HepG2 (cell line): Measurements from ENCODE around the gene MRPS2. TPM values are rescaled to one million over a fixed set of nuclear protein-coding genes. Genes with fewer than 3 reads are reported as not detected.
"Not testable (repeated sequence)": the region's sequence is repeated elsewhere in the genome, so short reads cannot be mapped to it uniquely, and the experiment has no call there.

Experiments used
- ATAC-seq: fragments of 200-7000 bp; cut with Tn5 transposase; 3 replicates; pipeline ENCODE4 v1.9.1; 2020; ENCODE audit warnings: mild to moderate bottlenecking, moderate library complexity
- BruUV-seq: library from RNA; stranded (reverse); fragments of 400-500 nt; replicated peaks from 2 replicates; lab custom pipeline; 2021; lab: Mats Ljungman, UMichigan
- CTCF ChIA-PET: fragments of 300-600 bp; formaldehyde crosslinking; extraction: SDS; loops from one replicate; lab custom pipeline; 2021; ENCODE audit warnings: low total read pairs, inconsistent platforms, low intra/inter-chr PET ratio; lab: Yijun Ruan, JAX
- POLR2A ChIA-PET: fragments of 350-600 bp; sonication (Branson Sonifier 250); formaldehyde crosslinking; loops from one replicate; lab custom pipeline; 2020; ENCODE audit warnings: antibody characterized with exemption, inconsistent platforms; lab: Yijun Ruan, JAX
- DNase-seq: peaks from one replicate; pipeline ENCODE4 v3.0.0-alpha.2; 2015; ENCODE audit warnings: low spot score
- FAIRE-seq: peaks from 3 replicates; lab custom pipeline; 2011; peaks lifted over from hg19 to GRCh38; lab: Jason Lieb, UNC
- H2AFZ ChIP-seq: one replicate; pipeline ENCODE4 v1.6.1; 2011; ENCODE audit warnings: low read length, inconsistent platforms
- H3K27ac ChIP-seq: fragments of 300-600 bp; 3 replicates; pipeline ENCODE4 v1.8.0; 2011; ENCODE audit warnings: mixed run types, mild to moderate bottlenecking, mixed read lengths, low read length, inconsistent platforms; ENCODE audit not compliant: insufficient read depth; ENCODE audit errors: extremely low read length
- H3K27me3 ChIP-seq, 2 experiments: fragments of 200-600 bp in 1 of 2; 2 replicates in 1 of 2; 3 replicates in 1 of 2; pipeline versions ENCODE4 v1.6.0 to v1.8.0; 2011; ENCODE audit warnings: low read length in 2 of 2, mild to moderate bottlenecking in 2 of 2, moderate library complexity in 2 of 2, inconsistent platforms in 1 of 2; ENCODE audit not compliant: insufficient read depth in 2 of 2, control insufficient read depth in 1 of 2
- H3K36me3 ChIP-seq, 2 experiments: fragments of 200-600 bp in 1 of 2; replicated peaks in 1 of 2; 2 replicates in 1 of 2; 3 replicates in 1 of 2; pipeline versions ENCODE4 v1.5.1 to v1.8.0; 2011; ENCODE audit warnings: low read length in 2 of 2, inconsistent platforms in 1 of 2; ENCODE audit not compliant: insufficient read depth in 2 of 2, control insufficient read depth in 1 of 2
- H3K4me1 ChIP-seq: 2 replicates; pipeline ENCODE4 v1.5.1; 2012; ENCODE audit warnings: low read length, inconsistent platforms; ENCODE audit not compliant: insufficient read depth
- H3K4me2 ChIP-seq: 2 replicates; pipeline ENCODE4 v1.6.0; 2011; ENCODE audit warnings: low read depth, low read length, inconsistent platforms
- H3K4me3 ChIP-seq, 3 experiments: fragments of 200-600 bp in 1 of 3; sonication (generic), shearing (Covaris generic) in 1 of 3; replicated peaks in 1 of 3; 2 replicates each; pipeline ENCODE4 v1.5.1; 2011 to 2016; ENCODE audit warnings: low read length in 3 of 3, inconsistent platforms in 2 of 3, low read depth in 2 of 3, mild to moderate bottlenecking in 2 of 3, control low read depth in 1 of 3, mixed read lengths in 1 of 3; ENCODE audit not compliant: insufficient read depth in 1 of 3
- H3K79me2 ChIP-seq: one replicate; pipeline ENCODE4 v1.6.1; 2011; ENCODE audit warnings: low read length, inconsistent platforms; ENCODE audit not compliant: insufficient read depth
- H3K9ac ChIP-seq: 2 replicates; pipeline ENCODE4 v1.6.0; 2011; ENCODE audit warnings: mild to moderate bottlenecking, low read depth, low read length, inconsistent platforms; ENCODE audit not compliant: insufficient read depth
- H3K9me3 ChIP-seq: 2 replicates; pipeline ENCODE4 v1.5.1; 2012; ENCODE audit warnings: mild to moderate bottlenecking, low read length
- H4K20me1 ChIP-seq: 2 replicates; pipeline ENCODE4 v1.6.0; 2011; ENCODE audit warnings: inconsistent platforms, mild to moderate bottlenecking, low read length, moderate library complexity; ENCODE audit not compliant: insufficient read depth
- ARNT2 ChIP-seq: sonication (generic); formaldehyde crosslinking; IDR thresholded peaks from 2 replicates; pipeline ENCODE4 v1.8.0; 2022; ENCODE audit warnings: mild to moderate bottlenecking, low read depth, missing genetic modification reagents, moderate library complexity
- ELF4 ChIP-seq: sonication (generic); formaldehyde crosslinking; IDR thresholded peaks from 2 replicates; pipeline ENCODE4 v1.5.0; 2020; ENCODE audit warnings: missing genetic modification reagents, mild to moderate bottlenecking, moderate library complexity, borderline replicate concordance
- GTF3A ChIP-seq: sonication (generic); formaldehyde crosslinking; conservative IDR thresholded peaks from 2 replicates; pipeline ENCODE4 v1.4.0; 2020; ENCODE audit warnings: mild to moderate bottlenecking, missing genetic modification reagents
- HMGA1 ChIP-seq: sonication (generic); formaldehyde crosslinking; conservative IDR thresholded peaks from 2 replicates; pipeline ENCODE4 v1.4.0; 2020; ENCODE audit warnings: missing genetic modification reagents
- ISX ChIP-seq: sonication (generic); formaldehyde crosslinking; conservative IDR thresholded peaks from 2 replicates; pipeline ENCODE4 v1.5.0; 2020; ENCODE audit warnings: missing genetic modification reagents
- MAFF ChIP-seq: IDR thresholded peaks from 2 replicates; pipeline ENCODE4 v1.6.1; 2011; ENCODE audit warnings: low read depth, low read length, improper control_type of control experiment
- PRPF4 ChIP-seq: fragments of 200-400 bp; formaldehyde crosslinking; IDR thresholded peaks from 2 replicates; pipeline ENCODE4 v1.6.1; 2016; ENCODE audit warnings: low read length, low read depth; ENCODE audit not compliant: poor library complexity, severe bottlenecking
- SOX13 ChIP-seq, 3 experiments: fragments of 450-650 bp in 1 of 3; sonication (generic) in 1 of 3; formaldehyde crosslinking in 1 of 3; IDR thresholded peaks in 2 of 3; conservative IDR thresholded peaks in 1 of 3; 2 replicates each; pipeline versions ENCODE4 v1.5.0 to v1.6.1; 2016 to 2020; ENCODE audit warnings: antibody characterized with exemption in 1 of 3, mild to moderate bottlenecking in 1 of 3, missing compliant biosample characterization in 1 of 3, missing genetic modification reagents in 1 of 3, moderate library complexity in 1 of 3
- SYNCRIP ChIP-seq: fragments of 200-400 bp; formaldehyde crosslinking; IDR thresholded peaks from 2 replicates; pipeline ENCODE4 v1.6.1; 2018; ENCODE audit warnings: mild to moderate bottlenecking, low read depth, low read length; ENCODE audit not compliant: insufficient read depth
- TBP ChIP-seq: sonication (generic); formaldehyde crosslinking; IDR thresholded peaks from 2 replicates; pipeline ENCODE4 v1.5.0; 2020; ENCODE audit warnings: missing genetic modification reagents
- ZBTB42 ChIP-seq: sonication (generic); formaldehyde crosslinking; IDR thresholded peaks from 2 replicates; pipeline ENCODE4 v1.5.0; 2020; ENCODE audit warnings: mild to moderate bottlenecking, missing genetic modification reagents
- ZNF780A ChIP-seq: sonication (generic); formaldehyde crosslinking; IDR thresholded peaks from 2 replicates; pipeline ENCODE4 v1.8.0; 2022; ENCODE audit warnings: mild to moderate bottlenecking, missing genetic modification reagents, moderate library complexity
- ZSCAN30 ChIP-seq: sonication (generic); formaldehyde crosslinking; IDR thresholded peaks from 2 replicates; pipeline ENCODE4 v1.5.0; 2020; ENCODE audit warnings: mild to moderate bottlenecking, missing genetic modification reagents
- whole genome bisulfite sequencing: methylation state at CpG from one replicate; pipeline ENCODE4 v1.1.6; 2017; ENCODE audit warnings: low lambda C conversion rate; 5-methylcytosine and 5-hydroxymethylcytosine counted together
- in situ Hi-C: cut with HindIII; loops from 2 replicates; pipeline ENCODE4 v1.10.0; 2017; ENCODE audit warnings: low pct_unique_long_range_greater_than_20kb; ENCODE audit not compliant: extremely low pct_ligation_motif_present
- intact Hi-C: fragments of 100-400 bp; cut with micrococcal nuclease; formaldehyde crosslinking; loops from one replicate; pipeline ENCODE4 v1.10.0; 2022; ENCODE audit not compliant: unreplicated experiment
- polyA plus RNA-seq, 8 experiments: library from polyadenylated mRNA; depleted of rRNA in 3 of 8; stranded (reverse) in 7 of 8; unstranded in 1 of 8; fragments of >200 nt; fragmentation: Illumina TruSeq in 4 of 8; extraction: Trizol in 4 of 8; gene quantifications; 2 replicates each; pipeline versions ENCODE4 v1.2.1 to v1.2.3, GENCODE V29; 2011 to 2016; ENCODE audit warnings: low read depth in 4 of 8, missing spikeins in 1 of 8, mixed read lengths in 1 of 8; ENCODE audit not compliant: insufficient read depth in 1 of 8
- total RNA-seq, 5 experiments: library from RNA; depleted of rRNA; stranded (reverse); fragments of >200 nt; fragmentation: Illumina TruSeq; extraction: Trizol; gene quantifications; 2 replicates each; pipeline ENCODE4 v1.2.3, GENCODE V29; 2016; ENCODE audit warnings: low read depth in 1 of 5
- TF ChIP-seq, protein P1 (sequence below): IDR thresholded peaks from 2 replicates; pipeline ENCODE4 v1.6.1; 2016; ENCODE audit warnings: low read depth

The MRPS2 gene
- total and polyA plus RNA-seq, 2 of the 13 experiments (the other 11 are each of a cell fraction or from before 2014, with no cell fraction given): 44.4 to 86.7 TPM

DNA sequence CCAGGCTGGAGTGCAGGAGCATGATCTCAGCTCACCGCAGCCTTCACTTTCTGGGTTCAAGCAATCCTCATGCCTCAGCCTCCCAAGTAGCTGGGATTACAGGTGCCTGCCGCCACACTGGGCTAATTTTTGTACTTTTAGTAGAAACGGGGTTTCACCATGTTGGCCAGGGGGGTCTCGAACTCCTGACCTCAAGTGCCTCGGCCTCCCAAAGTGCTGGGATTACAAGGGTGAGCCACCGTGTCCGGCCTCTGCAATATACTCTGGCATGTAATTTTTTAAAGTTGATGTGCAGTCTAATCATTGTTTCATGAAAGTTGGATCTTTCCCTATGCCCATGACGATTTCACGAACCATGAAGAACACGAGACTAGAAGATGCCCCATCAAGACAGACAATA is 49.5 kb upstream of the MRPS2 start:
- no peak for FAIRE-seq
- CTCF ChIA-PET: no interaction called here
- no peaks in the 10 kb centered on the region for H3K9me3 ChIP-seq

DNA sequence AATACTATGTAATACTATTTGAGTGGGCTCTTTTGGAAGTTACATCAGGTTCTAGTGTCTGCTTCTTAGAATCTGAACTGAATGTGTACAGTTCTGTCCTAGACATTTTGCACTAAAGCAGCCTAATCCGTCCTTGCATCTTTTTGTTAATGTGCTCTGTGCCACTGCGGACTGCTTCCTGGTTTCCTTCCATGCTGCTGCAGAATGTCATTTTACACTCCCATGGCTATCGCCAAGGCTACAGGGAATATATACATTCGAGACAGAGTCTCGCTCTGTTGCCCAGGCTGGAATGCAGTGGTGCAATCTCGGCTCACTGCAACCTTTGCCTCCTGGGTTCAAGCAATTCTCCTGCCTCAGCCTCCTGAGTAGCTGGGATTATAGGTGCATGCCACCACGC is 48.6 kb upstream of the MRPS2 start:
- H3K27me3 ChIP-seq: peaks cover 5 to 49% of the 10 kb centered on the region in 2 experiments; a peak in 3 of 5 replicates
- H3K4me3 ChIP-seq, H3K9ac ChIP-seq, H3K27ac ChIP-seq, ATAC-seq, CTCF ChIA-PET, DNase-seq, H3K9me3 ChIP-seq, H3K36me3 ChIP-seq, H3K4me2 ChIP-seq, intact Hi-C loops, POLR2A ChIA-PET, H4K20me1 ChIP-seq, FAIRE-seq, BruUV-seq, H2AFZ ChIP-seq, in situ Hi-C loops, H3K4me1 ChIP-seq, H3K79me2 ChIP-seq: not testable (repeated sequence)
- WGBS: 2% methylated on average over 5 of the region's 7 CpGs

More for the DNA sequence above, 49.5 kb upstream of the MRPS2 start:
- no peaks in the 10 kb centered on the region for H3K36me3 ChIP-seq
- H3K4me3 ChIP-seq: no peak overlapping the region
- DNase-seq: no peak
- no peak overlapping the region for H3K4me2 ChIP-seq
- POLR2A ChIA-PET: no interaction called here
- 27% methylated on average over 10 of the region's 10 CpGs for WGBS
- peaks cover 5 to 44% of the 10 kb centered on the region in 2 experiments; a peak in 3 of 5 replicates for H3K27me3 ChIP-seq
- BruUV-seq: no TSS peak
- intact Hi-C loops: no loop called here
- H3K27ac ChIP-seq: no peak overlapping the region
- H3K9ac ChIP-seq: no peak overlapping the region
- ATAC-seq: no peak
- H3K79me2 ChIP-seq: no peaks in the 10 kb centered on the region
- no peaks in the 10 kb centered on the region for H4K20me1 ChIP-seq
- H2AFZ ChIP-seq: no peak overlapping the region
- H3K4me1 ChIP-seq: no peaks in the 10 kb centered on the region
- no peak for TF ChIP-seq ZBTB42
- no peak for TF ChIP-seq ELF4 (CRISPR knock-in tag)
- TF ChIP-seq ZNF780A (CRISPR knock-in tag): no peak
- no peak for TF ChIP-seq PRPF4
- TF ChIP-seq GTF3A (CRISPR knock-in tag): no peak
- no peak for TF ChIP-seq TBP (CRISPR knock-in tag)
- no peak for TF ChIP-seq MAFF
- TF ChIP-seq HMGA1 (CRISPR knock-in tag): no peak
- no peak for TF ChIP-seq ZSCAN30 (CRISPR knock-in tag)
- no peak for TF ChIP-seq SOX13 (IDR thresholded peaks at IDR 0.05)
- no peak for TF ChIP-seq SOX13 (CRISPR knock-in tag; conservative IDR thresholded peaks at IDR 0.05 in 1 of 2, IDR thresholded peaks at IDR 0.05 in 1 of 2)
- TF ChIP-seq SYNCRIP: no peak
- TF ChIP-seq, protein P1, sequence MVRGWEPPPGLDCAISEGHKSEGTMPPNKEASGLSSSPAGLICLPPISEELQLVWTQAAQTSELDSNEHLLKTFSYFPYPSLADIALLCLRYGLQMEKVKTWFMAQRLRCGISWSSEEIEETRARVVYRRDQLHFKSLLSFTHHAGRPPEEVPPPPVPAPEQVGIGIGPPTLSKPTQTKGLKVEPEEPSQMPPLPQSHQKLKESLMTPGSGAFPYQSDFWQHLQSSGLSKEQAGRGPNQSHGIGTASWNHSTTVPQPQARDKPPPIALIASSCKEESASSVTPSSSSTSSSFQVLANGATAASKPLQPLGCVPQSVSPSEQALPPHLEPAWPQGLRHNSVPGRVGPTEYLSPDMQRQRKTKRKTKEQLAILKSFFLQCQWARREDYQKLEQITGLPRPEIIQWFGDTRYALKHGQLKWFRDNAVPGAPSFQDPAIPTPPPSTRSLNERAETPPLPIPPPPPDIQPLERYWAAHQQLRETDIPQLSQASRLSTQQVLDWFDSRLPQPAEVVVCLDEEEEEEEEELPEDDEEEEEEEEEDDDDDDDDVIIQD (CRISPR knock-in tag): no peak
- TF ChIP-seq ISX (CRISPR knock-in tag): no peak
- TF ChIP-seq ARNT2 (CRISPR knock-in tag): no peak
- in situ Hi-C loops: no loop called here
